GM18499 (cell line): ENCODE measurements around the gene ETS1.

ENCODE experiments used
- ATAC-seq: cut with Tn5 transposase; IDR thresholded peaks from one replicate; pipeline ENCODE4 v1.9.1; 2021; ENCODE audit warnings: moderate number of reproducible peaks; ENCODE audit not compliant: insufficient read depth, unreplicated experiment

The ETS1 gene

DNA sequence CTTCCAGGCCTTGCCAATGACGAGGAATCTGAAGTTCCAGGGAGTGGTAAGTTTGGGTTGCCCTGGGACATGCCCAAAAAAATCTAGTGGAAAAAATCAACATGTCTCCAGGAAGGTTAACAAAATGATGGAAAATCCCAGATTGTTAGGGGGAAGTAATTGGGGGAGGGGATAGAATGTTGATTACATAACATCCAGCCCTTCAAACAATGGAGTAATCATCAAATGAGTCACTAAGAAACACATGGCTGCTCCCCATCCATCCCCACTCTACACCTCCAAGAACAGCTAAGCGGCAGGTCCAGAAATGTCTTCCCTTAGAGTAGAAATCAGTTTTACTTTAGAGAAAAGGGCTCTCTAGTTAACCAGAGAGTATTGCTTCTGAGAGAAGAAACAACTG, 94.9 kb downstream of the ETS1 start:
- no peak for ATAC-seq

DNA sequence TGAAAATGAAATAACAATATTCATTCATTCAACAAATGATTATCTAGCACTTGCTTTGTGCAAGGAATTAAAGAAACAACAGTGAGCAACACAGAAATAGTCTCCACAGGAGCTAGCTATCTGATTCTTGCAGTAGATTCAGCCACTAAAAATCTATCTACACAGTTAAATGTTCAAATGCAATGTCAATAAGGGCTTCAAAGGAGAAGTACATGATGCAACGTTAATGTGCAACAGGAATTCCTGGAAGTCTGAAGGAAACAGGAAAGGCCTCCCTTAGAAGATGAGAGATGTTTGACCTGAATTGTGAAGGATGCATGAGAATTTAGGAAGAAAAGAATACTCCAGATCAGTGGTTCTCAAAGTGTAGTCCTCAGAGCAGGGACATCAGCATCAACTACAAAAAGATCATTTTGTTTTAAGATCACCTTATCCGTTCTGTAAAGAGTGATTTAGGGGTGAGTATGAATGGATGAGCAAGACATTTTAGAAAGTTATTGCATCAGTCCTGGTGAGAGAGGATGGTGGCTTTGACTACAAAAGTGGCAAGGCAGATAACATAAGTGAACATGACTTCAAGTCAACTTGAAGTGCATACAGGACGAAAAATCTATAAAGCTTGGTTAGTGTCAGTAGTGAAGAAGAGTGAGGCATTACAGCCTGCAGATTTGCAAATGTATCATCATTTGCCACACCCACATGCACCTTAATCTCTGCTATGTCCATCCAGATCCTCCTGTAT, 96.0 kb downstream of the ETS1 start:
- ATAC-seq = no peak

DNA sequence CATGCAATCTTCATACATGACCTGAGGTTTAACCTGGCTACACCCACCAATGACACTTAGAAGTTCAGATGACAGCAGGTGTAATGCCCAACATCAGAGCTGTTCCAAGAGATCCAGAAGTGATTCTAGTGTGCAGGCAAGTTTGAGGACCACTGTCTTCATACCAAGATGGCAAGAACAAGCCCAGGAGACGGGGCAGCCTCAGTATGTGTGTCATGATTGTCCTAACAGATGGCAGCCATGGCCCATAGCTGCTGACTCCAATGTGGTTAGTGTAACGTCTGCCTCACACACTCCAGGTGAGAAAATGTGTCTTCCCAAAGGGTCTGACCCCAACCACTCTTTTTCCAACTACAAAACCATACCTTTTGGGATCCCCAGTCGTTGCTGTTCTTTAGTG, 97.3 kb downstream of the ETS1 start:
- no peak for ATAC-seq

DNA sequence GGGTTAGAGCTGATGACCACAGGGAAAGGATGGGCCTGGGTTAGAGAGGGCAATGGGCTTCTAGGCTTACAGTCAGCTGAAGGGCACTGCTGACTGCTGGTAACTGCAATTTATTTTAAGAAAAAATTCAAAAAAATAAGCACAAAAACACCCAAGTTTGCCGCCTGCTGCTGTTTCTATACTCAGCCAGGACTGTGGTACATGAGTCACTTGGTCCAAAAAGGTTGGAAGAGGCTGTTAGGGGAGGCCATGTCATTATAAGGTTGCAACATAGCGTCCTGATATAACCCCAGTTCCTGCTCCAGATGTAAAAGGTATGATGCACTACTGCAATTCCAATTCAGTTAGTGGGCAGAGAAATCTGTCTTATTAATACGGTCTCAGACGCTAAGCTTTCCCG, 98.9 kb downstream of the ETS1 start:
- no peak for ATAC-seq

DNA sequence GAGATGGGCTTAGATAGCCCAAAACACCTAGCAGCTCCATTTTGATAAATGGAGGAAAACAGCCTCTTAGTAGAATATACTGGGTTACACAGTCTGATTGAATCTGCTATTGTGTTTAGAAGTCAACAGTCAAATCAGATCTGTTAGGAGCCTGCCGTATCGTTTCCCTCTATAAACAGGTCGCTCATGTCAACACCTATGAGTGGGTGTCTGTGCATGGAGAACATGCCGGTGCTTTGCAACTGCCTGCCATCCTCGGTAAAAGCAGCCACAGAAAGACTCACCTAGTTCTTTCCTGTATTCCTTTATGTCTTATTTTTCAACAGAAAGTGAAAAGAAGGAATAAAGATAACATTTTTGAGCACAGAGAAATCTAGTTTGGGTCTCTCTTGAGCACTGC, 99.4 kb downstream of the ETS1 start:
- no peak for ATAC-seq

DNA sequence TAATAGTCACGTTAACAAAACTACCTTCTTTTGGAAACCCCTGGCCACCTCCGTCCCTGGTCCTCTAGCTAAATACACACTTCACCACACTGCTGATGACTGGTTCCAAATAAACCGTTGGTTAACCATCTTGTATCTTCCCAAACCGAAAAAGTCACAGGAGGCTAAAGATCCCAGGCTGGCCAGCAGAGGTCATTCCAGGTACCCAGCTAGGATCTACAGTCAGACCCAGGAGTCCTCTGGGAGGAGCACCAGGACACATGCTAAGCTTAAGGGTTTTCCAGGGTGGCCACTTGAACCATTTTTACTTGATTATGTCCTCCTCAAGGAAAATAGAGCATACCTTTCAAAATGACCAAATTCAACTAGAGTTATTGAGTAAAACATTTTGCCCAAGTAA, 103.2 kb downstream of the ETS1 start:
- no peak for ATAC-seq

DNA sequence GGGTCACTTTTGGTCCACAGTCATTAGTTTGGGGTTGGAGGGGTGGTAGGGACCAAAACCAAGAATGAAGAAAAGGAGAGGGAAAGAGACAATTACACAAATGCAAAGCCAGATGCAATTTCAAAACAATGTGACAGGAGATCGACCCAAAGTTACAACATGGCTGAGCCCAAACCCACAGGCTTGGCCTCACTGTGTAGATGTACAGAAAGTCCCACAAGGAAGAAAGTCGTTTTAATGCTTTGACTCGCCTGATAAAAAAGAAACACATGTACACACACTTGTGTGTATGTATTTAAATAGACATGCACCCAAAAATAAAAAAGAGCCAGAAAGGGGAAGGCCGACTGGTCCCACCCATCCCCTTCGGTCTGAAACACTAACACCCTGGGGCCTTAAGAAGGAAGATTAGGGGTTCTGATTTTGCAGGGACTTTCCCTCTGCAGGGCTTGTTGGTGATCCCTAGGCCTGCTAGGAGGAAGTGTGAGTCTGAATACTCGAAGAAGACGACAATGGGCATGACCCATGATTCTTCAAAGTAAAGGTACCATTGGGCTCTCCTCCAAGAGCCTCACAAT, 104.1 kb downstream of the ETS1 start:
- peak; percentile 40 for ATAC-seq

DNA sequence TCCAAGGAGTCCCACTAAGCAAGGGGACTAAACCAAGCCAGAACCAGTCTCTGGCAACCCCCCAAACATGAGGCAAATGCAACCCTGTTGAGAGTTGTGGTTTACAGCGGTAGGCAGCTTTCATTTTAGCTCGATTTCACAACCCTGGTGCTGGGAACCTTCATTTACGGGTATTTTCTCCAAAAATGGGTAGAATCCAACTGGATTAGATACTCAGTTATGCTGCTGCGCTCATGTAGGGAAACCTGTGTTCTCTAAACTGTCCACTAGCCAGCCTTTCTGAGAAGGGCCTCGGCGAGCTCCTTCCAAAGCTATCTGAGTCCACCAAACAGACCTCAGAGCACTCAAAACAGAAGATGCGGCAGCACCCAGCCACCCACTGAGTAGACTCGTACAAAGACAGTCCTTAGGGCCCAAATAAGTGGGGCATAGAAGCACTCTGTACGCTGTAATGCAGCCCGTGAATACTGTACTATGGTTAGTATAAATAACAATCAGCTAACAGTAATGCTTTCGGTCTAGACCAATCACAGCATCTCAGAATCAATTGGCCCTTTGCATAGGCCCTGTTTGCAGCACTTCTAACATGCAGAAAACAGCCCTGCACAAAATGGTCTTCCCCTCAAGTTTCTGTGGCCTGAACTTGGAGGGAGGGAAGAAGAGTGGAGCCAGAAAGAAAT, 104.7 kb downstream of the ETS1 start:
- ATAC-seq = peak; percentile 42

DNA sequence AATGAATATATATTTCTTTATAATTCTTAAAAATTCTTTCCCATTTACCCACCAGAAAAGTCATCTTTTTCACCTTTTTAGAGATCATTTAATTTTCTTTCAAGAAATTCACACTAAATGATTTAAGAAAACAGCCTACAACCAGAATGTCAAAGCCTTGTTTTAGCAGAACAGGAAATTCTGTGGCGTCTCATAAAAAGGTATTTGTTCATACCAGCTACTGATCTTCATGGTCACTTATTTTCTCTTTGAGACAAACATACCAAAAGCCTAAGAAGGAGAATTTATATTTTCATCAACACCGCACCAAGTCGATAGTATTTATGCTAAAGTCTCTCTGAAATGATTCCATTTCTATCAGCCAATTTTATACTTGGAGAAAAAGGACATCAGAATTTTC, 105.3 kb downstream of the ETS1 start:
- ATAC-seq = no peak

DNA sequence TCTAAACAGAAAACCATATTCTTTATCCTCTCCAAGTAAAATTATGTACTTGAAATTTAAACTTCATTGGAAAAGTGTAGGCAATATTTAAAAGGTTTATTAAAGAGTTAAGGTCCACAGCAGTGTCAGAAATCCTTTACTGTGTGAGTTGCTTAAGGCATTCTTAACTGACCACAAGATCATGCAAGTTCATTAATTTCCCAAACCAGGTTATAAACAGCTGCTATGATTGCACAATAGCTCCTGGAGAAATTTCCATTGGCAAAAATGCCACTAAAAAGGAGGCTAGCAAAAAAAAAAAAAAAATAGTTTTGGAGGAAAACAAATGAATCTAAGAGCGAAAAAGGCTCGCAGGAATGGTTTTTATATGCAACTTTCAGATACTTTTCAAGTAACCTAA, 106.2 kb downstream of the ETS1 start:
- no peak for ATAC-seq

DNA sequence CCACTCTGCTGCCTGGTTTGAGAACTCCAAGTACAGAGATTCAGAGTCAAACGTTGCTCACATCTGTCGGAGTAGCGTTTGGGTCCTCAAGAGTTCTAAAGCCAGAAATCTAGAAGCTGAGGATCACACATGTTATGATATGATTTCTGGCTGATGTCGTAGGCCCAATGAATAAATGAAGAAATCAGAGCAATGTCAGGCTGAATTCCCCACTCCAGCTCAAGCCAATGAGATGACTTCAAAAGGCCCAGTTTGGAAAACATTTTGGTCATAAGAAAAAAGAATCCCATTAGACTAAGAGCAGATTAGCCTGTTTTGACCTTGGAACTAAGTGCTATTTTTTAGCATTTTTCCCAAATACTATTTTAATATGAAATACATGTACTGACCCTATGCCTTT, 106.7 kb downstream of the ETS1 start:
- ATAC-seq = no peak

DNA sequence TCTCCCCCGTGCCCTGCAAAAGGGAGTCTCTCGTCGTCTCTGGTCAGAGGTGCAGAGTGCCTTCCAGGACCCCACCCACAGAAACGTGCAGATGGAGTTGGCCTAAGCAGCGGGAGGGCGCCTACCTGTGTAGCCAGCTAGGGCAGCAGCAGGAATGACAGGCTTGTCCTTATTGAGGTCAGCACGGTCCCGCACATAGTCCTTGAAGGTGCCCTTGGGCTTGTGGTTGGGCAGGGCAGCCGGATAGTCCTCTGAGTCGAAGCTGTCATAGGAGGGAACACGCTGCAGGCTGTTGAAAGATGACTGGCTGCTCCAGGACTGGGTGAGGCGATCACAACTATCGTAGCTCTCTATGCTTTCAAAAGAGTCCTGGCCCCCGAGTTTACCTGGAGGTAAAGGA, 107.3 kb downstream of the ETS1 start:
- no peak for ATAC-seq

DNA sequence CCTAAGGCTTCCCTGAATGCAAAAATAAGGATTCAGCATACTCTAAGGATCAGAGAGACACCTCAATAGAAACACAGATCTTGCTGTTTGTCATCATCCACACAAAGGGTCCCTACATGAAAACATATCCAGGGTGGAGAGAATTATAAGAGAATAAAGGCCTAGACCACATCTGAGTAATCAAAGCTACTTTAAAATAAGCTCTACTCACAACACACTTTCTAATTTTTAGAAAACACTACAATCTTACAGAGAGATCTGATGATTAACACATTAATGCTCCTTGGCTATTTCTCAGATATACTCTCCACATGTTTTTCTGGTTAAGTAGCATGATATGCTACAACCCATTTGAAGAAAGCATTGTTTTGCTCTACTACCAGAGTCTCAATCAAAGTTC, 108.2 kb downstream of the ETS1 start:
- ATAC-seq = no peak

DNA sequence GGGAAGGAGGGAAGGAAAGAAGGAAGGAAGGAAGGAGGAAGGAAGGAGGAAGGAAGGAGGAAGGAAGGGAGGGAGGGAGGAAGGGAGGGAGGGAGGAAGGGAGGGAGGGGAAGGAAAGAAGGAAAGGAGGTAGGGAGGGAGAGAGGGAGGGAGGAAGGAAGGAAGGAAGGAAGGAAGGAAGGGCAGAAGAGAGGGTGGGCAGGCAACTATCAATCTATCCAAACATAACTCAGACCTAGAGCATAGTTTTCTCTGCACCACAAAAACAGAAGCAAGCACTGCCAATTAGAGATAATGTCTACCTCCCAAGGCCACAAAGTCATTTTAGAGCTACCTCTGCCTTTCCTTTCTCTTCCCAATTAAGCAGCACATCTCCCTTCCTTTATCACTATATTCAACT, 109.1 kb downstream of the ETS1 start:
- no peak for ATAC-seq

DNA sequence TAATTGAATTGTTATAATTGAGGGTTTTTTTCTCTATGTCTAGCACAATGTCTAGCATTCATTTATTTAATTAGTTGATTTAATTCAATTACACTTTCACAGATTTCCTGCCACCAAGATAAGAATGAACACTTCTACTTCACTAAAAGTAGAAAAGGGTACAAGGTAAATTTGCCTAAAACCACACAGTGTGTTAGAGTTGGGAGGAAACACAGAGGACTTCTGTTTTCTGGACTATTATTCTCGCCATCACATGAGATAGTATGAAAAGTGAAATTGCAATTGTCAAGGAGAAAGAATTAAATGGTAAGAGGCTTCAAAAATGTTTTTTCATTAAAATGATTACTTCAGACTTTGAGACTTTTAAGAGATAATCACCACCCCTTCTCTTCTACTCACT, 109.5 kb downstream of the ETS1 start:
- ATAC-seq = no peak

DNA sequence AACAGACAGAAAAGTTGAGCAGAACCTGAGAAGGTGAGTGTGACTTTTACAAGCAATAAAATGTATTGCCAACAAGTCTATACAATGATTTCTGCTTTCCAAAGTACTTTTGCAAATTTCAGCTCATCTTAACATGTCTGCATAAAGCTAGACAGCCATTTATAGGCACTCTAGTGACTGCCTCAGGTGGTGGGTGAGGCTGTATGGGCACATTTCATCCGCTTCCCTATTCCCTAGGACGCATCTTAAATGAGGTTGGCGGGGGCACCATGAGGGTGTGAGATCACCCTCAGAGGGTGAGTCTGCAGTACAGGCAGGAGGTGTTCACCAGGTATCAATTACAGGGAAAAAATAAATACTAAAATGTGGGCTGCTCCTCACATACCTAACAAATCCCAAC, 110.1 kb downstream of the ETS1 start:
- ATAC-seq = no peak

DNA sequence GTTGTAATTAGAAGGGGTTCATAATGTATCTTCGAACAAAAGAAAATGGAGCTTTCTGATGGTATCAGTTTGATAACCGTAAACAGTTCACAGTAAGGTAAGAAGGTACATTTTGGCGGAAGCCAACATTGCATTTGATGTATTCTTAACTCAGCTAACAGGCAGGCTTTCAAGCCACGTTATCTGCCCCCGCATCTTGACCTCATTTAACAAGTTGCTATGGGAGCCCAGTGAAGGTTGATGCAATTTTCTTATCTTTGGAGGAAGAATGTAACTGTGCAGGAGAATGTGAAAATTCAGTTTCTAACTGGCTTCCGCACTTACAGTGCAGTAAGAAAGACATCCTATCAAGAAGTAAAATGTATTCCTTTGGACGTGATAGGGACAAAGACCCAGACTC, 110.6 kb downstream of the ETS1 start:
- ATAC-seq = no peak

DNA sequence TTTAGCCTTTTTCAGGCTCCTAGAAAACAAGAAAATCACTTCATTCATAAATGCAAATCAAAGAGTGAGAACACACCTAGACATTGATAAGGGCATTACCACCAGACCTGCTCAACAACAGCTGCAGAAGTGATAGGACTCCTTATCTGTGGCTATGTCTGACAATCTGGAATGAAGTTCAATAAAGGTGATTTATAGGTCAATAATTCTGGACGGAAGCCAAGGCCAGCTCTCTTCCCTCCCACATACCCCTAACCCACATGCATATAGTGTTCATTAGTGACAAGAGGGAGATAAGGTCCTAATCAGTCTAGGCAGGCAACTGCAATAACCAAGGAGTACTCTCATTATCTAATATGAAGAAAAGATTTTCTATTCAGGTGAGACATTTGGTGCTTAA, 111.3 kb downstream of the ETS1 start:
- ATAC-seq = no peak

DNA sequence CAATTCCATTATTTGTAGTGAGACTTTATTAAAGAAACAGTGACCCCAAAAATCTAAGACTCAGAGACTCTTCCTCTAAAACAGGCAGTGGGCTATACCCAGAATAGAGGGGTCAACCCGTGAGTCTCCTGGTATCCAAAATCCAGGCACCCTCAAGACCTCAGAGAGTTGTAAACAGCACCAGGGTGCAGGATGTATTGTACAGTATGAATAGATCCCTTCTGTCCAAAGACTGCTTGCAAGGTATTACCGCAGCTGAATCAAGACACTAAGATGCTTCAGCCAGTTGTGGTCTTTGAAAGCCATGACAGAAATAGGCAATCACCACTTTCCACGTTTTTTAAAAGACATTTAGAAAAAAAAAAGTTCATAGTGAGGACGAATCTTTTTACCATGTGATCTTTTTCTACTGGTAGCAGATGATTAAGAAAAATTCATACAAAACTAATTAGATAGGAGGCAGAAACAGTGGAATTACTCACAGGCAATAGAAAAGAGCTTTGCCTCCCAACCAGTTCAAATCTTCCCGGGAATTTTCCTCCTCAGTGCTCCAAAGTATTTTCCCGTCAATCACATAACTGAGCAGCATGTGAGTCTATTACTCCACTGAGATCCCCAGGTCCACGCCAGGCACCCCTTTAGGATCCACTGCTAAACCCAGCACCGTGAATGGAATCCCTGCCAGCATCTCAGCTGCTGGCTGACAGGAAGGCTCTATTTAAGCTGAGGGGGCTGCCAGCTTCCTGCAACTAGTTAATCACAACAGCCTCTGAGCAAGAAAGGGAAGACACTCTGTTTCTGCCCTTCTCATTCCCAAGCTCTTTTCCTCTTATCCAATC, 113.1 kb downstream of the ETS1 start:
- no peak for ATAC-seq

DNA sequence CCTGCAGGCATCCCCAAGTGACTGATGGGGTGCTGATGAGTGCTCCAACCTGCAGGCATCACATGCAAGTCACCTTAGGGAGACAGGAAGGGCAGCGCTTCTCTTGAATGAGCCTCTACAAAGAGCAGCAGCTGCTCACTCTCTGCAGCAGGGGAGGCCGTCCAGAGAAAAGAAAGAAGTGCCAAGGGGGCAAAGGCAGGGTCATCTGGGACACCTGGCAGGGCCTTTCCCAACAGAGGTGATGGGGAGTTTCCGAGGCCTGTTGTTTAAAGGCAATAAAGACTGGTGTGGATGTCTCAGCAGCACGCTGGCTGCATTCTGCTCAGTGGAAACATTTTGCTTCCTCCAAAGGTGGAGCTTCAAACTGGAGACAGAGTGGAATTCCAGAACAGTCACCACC, 113.7 kb downstream of the ETS1 start:
- no peak for ATAC-seq
